Natural killer cell (primary cell): ENCODE measurements around the gene TMEM17. TPM values are rescaled to one million over a fixed set of nuclear protein-coding genes. Genes with fewer than 3 reads are reported as not detected.

Experiments used
- ATAC-seq, 3 donors: fragments of 150-1000 bp in 2 of 3; fragments of 200-7000 bp in 1 of 3; cut with Tn5 transposase; 1 replicate in 1 of 3; 2 replicates in 2 of 3; pipeline ENCODE4 v1.10.0; 2021; ENCODE audit warnings: mild to moderate bottlenecking in 2 of 3, moderate library complexity in 2 of 3
- DNase-seq, 2 donors: peaks; one replicate each; pipeline versions ENCODE4 v3.0.0 to v3.0.0-alpha.2; 2013 to 2021; ENCODE audit warnings: mixed read lengths in 1 of 2
- H3K27ac ChIP-seq: one replicate; pipeline ENCODE4 v1.5.1; 2013; ENCODE audit warnings: mild to moderate bottlenecking, low read length
- H3K27me3 ChIP-seq: one replicate; pipeline ENCODE4 v1.6.1; 2013; ENCODE audit warnings: low read length; ENCODE audit not compliant: control insufficient read depth, insufficient read depth
- H3K36me3 ChIP-seq: one replicate; pipeline ENCODE4 v1.6.1; 2013; ENCODE audit warnings: low read length; ENCODE audit not compliant: control insufficient read depth, insufficient read depth
- H3K4me1 ChIP-seq: one replicate; pipeline ENCODE4 v1.6.1; 2013; ENCODE audit warnings: low read length; ENCODE audit not compliant: control insufficient read depth, insufficient read depth
- H3K4me3 ChIP-seq: one replicate; pipeline ENCODE4 v1.5.1; 2013; ENCODE audit warnings: low read length
- H3K9me3 ChIP-seq: one replicate; pipeline ENCODE4 v1.6.1; 2013; ENCODE audit warnings: low read length; ENCODE audit not compliant: control insufficient read depth, insufficient read depth
- H3K27ac Mint-ChIP-seq, 2 donors: one replicate each; pipeline ENCODE4 v1.8.0; 2022; ENCODE audit warnings: mild to moderate bottlenecking in 2 of 2, mixed read lengths in 2 of 2, moderate library complexity in 1 of 2
- H3K27me3 Mint-ChIP-seq, 2 donors: one replicate each; pipeline ENCODE4 v1.8.0; 2022; ENCODE audit warnings: low read depth in 2 of 2, mixed read lengths in 2 of 2
- H3K36me3 Mint-ChIP-seq: one replicate; pipeline ENCODE4 v1.8.0; 2022; ENCODE audit warnings: mixed read lengths
- H3K4me1 Mint-ChIP-seq, 2 donors: one replicate each; pipeline ENCODE4 v1.8.0; 2022; ENCODE audit warnings: mixed read lengths in 2 of 2
- H3K4me3 Mint-ChIP-seq: one replicate; pipeline ENCODE4 v1.8.0; 2022; ENCODE audit warnings: mild to moderate bottlenecking, moderate library complexity, mixed read lengths
- H3K9me3 Mint-ChIP-seq, 2 donors: one replicate each; pipeline ENCODE4 v1.8.0; 2022; ENCODE audit warnings: mixed read lengths in 2 of 2
- WGBS: methylation state at CpG from one replicate; pipeline ENCODE4 v1.1.7; 2013; ENCODE audit warnings: missing lambda C conversion rate; ENCODE audit not compliant: insufficient coverage; 5-methylcytosine and 5-hydroxymethylcytosine counted together
- intact Hi-C: fragments of 100-400 bp; cut with micrococcal nuclease; formaldehyde crosslinking; loops from one replicate; pipeline ENCODE4 v1.14.2; 2022
- total RNA-seq, 4 donors: library from RNA; stranded (reverse); fragments of 120-200 nt in 1 of 4; gene quantifications; one replicate each; pipeline versions ENCODE4 v1.2.3 to v1.2.4, GENCODE V29; 2013 to 2022
- TF ChIP-seq, protein P1 (sequence below): fragments of 200-600 bp; IDR thresholded peaks from one replicate; pipeline ENCODE4 v1.8.0; 2022; ENCODE audit warnings: antibody characterized with exemption

The TMEM17 gene
- total RNA-seq, 3 donors from 2014 or later (not counting 1 experiment from before 2014, with no cell fraction given): 0.18 TPM; not detected in 2

- TF ChIP-seq, protein P1, sequence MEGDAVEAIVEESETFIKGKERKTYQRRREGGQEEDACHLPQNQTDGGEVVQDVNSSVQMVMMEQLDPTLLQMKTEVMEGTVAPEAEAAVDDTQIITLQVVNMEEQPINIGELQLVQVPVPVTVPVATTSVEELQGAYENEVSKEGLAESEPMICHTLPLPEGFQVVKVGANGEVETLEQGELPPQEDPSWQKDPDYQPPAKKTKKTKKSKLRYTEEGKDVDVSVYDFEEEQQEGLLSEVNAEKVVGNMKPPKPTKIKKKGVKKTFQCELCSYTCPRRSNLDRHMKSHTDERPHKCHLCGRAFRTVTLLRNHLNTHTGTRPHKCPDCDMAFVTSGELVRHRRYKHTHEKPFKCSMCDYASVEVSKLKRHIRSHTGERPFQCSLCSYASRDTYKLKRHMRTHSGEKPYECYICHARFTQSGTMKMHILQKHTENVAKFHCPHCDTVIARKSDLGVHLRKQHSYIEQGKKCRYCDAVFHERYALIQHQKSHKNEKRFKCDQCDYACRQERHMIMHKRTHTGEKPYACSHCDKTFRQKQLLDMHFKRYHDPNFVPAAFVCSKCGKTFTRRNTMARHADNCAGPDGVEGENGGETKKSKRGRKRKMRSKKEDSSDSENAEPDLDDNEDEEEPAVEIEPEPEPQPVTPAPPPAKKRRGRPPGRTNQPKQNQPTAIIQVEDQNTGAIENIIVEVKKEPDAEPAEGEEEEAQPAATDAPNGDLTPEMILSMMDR: peak; percentile 96
These were observed 49.1 kb downstream of the TMEM17 start for GRCh38 chr2:62456721-62457539.

GRCh38 chr2:62455957-62456692 is 49.9 kb downstream of the TMEM17 start:
- 99% methylated on average over 6 of the region's 6 CpGs for WGBS
- H3K27me3 Mint-ChIP-seq: peaks cover 0 to 7% of the 10 kb centered on the region in 2 donors
- no peak overlapping the region for H3K4me3 Mint-ChIP-seq
- intact Hi-C loops: loop anchor here (10.0 kb wide), 3 partner anchors 969 to 1089 kb away; no protein-coding TSS in a partner anchor
- H3K27ac ChIP-seq: no peak overlapping the region
- peaks cover 3% of the 10 kb centered on the region for H3K27me3 ChIP-seq
- H3K4me1 Mint-ChIP-seq: peaks cover 0 to 6% of the 10 kb centered on the region in 2 donors
- H3K4me3 ChIP-seq: no peak overlapping the region
- peaks cover 9% of the 10 kb centered on the region for H3K4me1 ChIP-seq
- ATAC-seq (no peak), DNase-seq (no peak)
- no peak overlapping the region for H3K27ac Mint-ChIP-seq
- no peaks in the 10 kb centered on the region for H3K36me3 ChIP-seq
- TF ChIP-seq, protein P1: no peak
- no peaks in the 10 kb centered on the region for H3K9me3 Mint-ChIP-seq
- H3K9me3 ChIP-seq: no peaks in the 10 kb centered on the region
- H3K36me3 Mint-ChIP-seq: no peaks in the 10 kb centered on the region

More at GRCh38 chr2:62456721-62457539, 49.1 kb downstream of the TMEM17 start:
- no peaks in the 10 kb centered on the region for H3K36me3 Mint-ChIP-seq
- DNase-seq: peak; percentile 66 to 72
- Histone ChIP-seq H3K27me3 (peaks cover 3% of the 10 kb centered on the region), H3K9me3 (no peaks in the 10 kb centered on the region), H3K4me3 (peak overlapping the region; percentile 29), H3K27ac (no peak overlapping the region), H3K36me3 (no peaks in the 10 kb centered on the region), H3K4me1 (peaks cover 9% of the 10 kb centered on the region)
- WGBS: 8% methylated on average over 52 of the region's 52 CpGs
- peaks cover 0 to 6% of the 10 kb centered on the region in 2 donors for H3K4me1 Mint-ChIP-seq
- intact Hi-C loops: loop anchor here (1.0 to 10.0 kb wide), 4 partner anchors 318 to 1088 kb away; no protein-coding TSS in a partner anchor
- peak; percentile 77 to 97 (median 97) for ATAC-seq
- peak overlapping the region; percentile 53 for H3K4me3 Mint-ChIP-seq
- H3K9me3 Mint-ChIP-seq: no peaks in the 10 kb centered on the region
- H3K27ac Mint-ChIP-seq: no peak overlapping the region
- H3K27me3 Mint-ChIP-seq: peaks cover 0 to 7% of the 10 kb centered on the region in 2 donors

GRCh38 chr2:62453955-62454354 is 52.0 kb downstream of the TMEM17 start:
- no peak for DNase-seq
- intact Hi-C loops: loop anchor here (10.0 kb wide), 3 partner anchors 971 to 1091 kb away; no protein-coding TSS in a partner anchor
- WGBS: 88% methylated on average over 3 of the region's 3 CpGs
- TF ChIP-seq, protein P1: no peak
- H3K9me3 Mint-ChIP-seq: no peaks in the 10 kb centered on the region
- peaks cover 0 to 7% of the 10 kb centered on the region in 2 donors for H3K27me3 Mint-ChIP-seq
- H3K4me3 Mint-ChIP-seq: no peak overlapping the region
- H3K27ac Mint-ChIP-seq: no peak overlapping the region
- Histone ChIP-seq H3K9me3 (no peaks in the 10 kb centered on the region), H3K27ac (no peak overlapping the region), H3K27me3 (peaks cover 3% of the 10 kb centered on the region), H3K4me1 (peaks cover 9% of the 10 kb centered on the region), H3K4me3 (no peak overlapping the region), H3K36me3 (no peaks in the 10 kb centered on the region)
- H3K36me3 Mint-ChIP-seq: no peaks in the 10 kb centered on the region
- ATAC-seq: no peak
- peaks cover 0 to 6% of the 10 kb centered on the region in 2 donors for H3K4me1 Mint-ChIP-seq
